ENCODE results near the gene MEX3D.
A peak's percentile ranks its signal among the peaks of the same experiment; 100 is the strongest.

Gene MEX3D

GRCh38 chr19:1592755-1593500, 24.8 kb upstream of the MEX3D start, which contains the start of gene MBD3:
MBD3 (minus strand) TSS chr19:1592865; CDS start chr19:1592631, 234 bp downstream.
- peak; percentile 89 for DNase-seq

DNA sequence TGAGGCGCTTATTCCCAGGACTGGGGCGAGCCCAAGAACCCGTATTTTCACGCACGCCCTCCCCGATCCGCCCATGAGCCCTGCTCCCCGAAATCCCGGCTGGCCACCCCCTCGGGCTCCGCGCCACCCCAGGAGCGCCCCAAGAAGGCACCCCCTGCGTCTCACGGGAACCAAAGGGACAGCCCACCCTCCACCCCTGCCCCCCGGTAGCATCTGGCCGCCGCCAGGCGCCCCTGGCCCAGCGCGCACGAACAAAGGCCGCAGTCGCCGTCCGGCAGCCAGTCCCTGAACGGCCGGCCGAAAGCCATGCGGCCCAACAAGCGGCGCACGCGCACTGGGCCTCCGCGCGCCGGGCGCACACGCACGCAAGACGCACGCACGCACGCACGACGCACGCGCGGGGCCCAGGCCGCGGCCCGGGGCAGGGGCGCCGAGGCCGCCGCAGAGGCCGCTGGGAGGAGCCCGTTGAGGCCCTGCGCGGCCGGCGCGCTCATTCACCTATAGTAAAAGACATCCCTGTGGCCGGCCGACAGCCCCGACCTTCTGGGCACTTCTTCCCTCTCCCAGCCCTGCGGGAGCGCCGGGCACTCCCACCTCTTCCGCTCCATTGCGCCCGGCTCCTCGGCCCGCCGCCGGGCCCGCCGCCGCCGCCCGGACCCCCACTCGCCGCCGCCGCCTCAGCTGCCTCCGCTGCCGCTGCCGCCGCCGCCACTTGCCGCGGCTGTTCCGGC, 24.1 kb upstream of the MEX3D start:
- peak; percentile 86 for DNase-seq

GRCh38 chr19:1591421-1592023, 23.4 kb upstream of the MEX3D start:
- DNase-seq: no peak

DNA sequence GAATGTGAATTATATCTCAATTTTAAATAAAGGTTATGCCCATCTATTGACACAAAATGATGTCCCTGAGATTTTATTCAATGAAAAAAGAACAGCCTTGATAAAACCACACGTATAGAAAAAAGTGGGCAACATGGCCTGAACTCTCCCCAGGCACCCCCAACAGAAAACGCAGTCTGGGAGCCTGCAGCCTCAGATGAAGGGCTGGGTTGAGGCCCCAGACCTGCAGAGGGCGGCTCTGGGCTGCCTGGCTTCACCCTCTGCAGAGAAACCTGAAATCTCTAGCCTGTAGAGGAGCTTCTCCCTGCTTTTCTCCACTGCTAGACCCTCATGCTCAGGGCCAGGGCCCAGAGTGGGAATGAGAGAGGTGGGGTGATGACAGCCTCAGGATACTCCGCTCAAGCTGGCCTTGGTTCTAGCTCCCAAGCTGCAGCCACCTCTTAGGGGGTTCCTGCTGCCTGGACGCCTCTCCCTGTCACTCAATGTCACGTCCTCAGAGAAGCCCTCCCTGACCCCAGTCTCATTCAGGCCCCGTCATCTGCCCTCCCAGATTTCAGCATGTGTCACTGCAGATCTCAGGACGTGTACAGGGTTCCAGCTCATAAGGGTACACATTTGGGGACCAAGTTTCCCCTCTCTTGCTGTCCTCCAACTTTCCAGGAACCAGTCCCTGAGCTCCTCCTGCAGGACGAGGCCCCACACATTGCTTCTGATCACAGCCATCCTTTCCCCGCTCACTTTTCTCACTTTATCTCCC, 22.7 kb upstream of the MEX3D start:
- DNase-seq: no peak

DNA sequence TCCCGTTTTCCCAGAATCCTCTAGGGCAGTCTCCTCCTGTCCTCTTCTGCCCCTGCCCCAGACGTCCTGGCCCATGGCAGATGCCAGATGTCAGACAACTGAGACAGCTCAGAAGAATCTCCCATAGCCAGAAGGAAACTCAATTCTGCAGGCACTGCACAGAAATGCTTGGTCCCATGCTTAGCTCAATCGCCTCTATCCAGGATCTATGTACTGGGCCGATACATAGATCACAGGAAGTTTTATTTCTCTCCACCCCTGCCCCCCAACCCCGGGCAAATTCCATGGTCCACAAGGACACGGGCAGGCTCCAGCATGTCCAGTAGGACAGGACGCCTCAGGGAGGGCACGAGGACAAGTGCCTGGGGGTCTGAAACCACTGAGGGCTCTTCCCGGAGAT, 19.7 kb upstream of the MEX3D start:
- no peak for DNase-seq

- no peak for DNase-seq
Measured at GRCh38 chr19:1585243-1585580, 17.1 kb upstream of the MEX3D start.

- DNase-seq: no peak
Measured at GRCh38 chr19:1584500-1585242, 16.5 kb upstream of the MEX3D start.

DNA sequence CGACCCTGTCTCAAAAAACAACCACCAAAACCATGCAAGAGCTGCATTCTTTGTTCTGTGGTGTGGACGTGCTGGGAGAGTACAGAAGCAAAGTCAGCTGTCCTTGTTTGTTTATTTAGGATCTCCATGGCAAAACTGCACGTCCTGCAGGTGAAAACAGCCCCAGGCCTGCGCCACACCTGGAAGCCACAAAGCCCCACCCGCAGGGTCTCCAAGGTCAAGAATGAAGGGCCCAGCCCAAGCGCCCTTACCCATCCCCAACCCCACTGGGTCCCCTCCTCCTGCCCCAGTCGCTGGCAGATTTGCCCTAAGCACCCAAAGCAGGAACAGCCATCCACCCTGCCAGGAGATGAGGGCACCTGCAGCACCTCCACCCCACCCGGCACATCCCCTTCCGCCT, 14.1 kb upstream of the MEX3D start:
- DNase-seq: no peak

- DNase-seq: no peak
Measured at GRCh38 chr19:1580957-1581356, 12.8 kb upstream of the MEX3D start.

DNA sequence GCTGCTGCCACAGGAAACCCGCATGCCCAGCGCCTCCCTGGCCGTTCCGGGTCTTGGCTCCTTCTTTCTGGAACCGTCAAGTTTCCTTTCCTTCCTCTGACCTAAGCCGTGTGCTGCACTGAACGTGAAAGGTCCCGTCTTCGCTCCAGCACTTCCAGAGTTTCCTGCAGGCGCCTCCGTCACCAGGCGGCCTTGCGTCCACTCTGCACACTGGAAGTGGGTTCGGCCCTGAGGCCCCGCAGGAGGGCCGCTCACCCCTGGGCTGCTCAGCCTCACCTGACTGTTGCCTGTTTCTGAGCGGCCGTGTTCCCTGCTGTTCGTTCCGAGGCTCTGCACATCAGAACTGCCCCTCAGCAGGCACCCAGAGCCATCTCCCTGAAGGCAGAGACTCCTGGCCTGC, 12.3 kb upstream of the MEX3D start:
- DNase-seq: no peak

DNA sequence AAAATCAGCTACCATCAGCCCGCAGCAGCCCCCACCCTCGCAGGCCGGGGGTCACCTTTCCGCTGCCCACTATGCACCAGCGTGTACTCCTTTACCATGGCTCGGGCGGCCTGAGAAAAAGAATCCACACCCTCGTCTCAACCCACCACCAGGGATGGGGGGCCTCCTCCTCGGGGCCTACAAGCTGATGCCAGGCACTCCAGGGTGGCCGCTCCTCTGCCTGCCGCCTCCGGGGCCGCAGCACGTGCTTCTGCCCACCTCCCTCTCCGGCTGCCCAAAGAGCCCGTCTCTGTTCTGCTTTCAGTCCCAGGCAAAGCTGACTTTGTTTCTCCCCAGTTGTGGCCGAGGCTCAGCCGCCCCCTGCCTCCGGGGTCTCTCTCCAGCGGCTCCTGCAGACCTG, 11.1 kb upstream of the MEX3D start:
- no peak for DNase-seq

DNA sequence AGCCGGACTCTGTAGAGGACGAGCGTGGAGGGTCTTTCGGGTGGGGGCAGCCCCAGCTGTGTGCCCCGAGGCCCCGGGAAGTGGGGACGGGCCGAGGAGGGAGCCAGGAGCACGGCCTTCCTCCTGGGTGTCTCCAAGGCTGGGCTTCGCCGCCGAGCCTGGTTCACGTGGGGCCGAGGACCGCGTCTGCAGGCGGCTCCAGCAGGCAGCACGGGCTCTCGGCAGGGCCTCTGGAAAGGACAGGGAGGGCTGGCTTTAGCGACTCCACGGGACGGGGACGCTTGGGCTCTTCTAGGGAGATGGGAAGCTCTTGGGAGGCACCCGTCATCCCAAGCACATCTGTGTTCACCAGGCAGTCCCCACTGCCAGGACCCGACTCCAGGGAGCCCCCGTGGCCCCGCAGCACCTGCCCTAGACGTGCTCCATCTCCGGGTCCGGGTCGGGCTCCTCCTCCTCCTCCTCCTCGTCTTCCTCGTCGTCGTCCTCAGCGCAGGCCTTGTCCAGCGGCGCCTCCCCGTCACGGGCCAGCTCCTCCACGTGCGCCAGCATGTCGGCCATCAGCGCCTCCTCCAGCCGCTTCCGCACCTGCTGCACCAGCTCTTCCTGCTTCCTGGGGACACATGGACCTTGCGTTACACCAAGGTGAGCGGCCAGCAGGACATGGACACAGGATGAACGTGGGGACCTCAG, 9.9 kb upstream of the MEX3D start:
- no peak for DNase-seq

DNA sequence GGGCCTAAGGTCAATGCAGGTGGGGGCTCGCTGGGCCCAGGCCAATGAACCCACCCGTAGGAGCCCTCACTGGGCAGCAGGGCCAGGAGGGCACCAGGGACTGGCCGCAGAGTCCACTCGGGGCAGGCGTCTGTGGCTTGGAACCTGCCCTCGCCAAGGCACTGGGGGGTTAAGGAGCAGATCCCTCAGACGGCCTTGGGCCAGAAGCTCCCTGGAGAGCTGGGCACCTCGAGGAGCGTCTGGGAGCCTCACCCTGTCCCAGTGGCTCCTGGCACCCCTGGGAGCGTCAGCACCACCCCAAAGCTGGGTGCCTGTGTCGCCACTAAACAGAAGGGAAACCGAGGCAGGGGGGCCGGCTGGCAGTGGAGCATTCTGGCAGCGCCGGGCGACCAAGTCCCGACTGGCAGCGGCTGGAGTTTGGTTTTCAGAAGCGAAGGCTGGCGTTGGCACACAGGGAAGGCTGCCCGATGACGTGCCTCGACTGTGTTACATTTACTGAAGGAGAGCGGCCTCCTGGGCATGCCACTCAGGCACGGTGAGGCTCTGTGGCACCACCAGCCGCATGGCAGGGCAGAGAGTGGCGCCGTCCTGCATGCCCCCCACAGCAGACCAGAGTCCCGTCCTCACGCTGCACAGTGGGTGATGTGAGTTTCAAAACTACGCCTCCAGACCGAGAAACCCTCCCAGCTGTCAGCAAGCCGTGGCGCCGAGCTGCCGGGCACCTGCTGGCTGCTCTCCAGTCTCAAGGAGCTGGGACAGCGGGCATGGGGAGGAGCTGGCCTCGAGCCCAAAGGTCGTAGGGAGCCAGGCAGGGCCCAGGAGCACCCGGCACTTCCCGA, 9.2 kb upstream of the MEX3D start:
- DNase-seq: no peak

DNA sequence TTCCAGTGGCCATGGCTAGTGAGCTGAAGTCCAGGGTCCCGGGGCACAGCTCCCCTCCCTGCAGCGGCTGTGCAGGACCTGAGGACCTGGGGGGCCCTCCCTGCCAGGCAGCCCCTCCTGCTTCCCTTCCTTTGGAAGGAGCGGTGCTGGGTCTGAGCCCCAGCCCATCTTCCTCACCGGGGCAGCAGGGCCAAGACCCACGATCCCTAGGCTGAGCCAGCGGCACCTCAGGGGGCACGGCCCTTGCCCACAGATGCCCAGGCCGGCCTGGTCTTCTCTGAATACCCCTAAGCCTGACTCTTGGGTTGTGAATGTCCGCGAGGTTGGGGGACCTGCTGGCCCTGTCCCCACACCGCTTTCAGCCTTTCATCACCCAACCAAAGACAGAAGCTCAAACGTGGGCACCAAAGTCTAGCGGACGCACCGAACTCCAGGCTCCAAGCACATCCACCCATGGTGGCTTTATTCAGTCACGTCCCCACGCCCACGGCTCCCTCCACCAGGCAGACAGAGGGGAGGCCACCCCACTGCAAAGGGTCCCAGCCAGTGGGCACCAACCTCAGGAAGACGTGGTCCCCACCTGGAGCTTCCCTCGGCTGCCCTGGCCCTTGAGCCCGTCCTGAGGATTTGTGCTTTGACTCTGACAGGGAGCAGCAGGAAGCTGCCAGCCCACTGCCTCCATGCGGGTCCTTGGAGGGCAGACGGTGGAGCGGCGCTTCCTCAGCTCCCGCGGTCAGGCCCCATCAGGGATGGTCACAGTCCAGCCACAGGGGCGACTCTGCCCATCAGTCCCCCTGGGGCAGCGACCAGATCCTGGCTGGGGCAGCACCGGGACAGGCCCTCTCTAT, 8.3 kb upstream of the MEX3D start:
- DNase-seq: no peak

DNA sequence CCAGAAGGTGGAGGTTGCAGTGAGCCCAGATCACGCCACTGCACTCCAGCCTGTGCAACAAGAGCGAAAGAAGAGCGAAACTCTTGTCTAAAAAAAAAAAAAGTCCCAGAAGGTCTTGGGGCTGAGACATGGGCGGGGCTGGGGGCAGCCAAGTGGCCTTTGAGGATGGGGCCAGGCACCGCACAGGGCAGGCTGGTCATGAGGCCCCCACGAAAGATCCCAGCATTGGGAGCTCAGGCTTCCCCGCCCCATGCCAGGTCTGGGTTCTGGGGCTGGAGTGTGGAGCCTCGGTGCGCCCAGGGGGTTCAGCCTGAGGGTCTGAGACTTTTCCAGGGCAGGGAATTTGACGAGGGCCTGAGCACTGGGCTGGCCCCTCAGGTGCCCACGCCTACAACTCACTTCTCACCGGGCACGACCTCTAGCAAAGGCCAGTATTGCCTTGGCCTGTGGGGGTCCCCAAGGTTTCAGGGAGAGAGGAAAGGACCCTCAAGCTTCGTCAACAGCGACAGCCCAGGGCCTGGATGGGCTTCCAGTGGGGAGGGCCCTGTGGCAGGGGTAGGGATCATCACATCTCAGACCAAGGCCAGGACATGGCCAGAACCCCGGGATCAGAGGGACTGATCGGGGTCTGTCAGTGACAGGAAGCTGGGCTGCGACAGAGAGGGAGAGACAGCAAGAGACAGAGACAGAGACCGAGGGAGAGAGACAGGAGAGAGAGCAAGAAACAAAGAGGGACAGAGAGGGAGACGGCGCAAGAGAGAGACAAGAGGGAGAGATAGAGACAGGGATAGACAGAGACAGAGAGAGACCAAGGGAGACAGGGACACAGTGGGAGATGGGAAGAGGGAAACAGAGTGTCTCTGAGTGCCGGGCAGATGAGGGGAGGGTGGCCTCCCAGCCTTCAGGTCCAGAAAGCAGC, 7.5 kb upstream of the MEX3D start:
- no peak for DNase-seq

DNA sequence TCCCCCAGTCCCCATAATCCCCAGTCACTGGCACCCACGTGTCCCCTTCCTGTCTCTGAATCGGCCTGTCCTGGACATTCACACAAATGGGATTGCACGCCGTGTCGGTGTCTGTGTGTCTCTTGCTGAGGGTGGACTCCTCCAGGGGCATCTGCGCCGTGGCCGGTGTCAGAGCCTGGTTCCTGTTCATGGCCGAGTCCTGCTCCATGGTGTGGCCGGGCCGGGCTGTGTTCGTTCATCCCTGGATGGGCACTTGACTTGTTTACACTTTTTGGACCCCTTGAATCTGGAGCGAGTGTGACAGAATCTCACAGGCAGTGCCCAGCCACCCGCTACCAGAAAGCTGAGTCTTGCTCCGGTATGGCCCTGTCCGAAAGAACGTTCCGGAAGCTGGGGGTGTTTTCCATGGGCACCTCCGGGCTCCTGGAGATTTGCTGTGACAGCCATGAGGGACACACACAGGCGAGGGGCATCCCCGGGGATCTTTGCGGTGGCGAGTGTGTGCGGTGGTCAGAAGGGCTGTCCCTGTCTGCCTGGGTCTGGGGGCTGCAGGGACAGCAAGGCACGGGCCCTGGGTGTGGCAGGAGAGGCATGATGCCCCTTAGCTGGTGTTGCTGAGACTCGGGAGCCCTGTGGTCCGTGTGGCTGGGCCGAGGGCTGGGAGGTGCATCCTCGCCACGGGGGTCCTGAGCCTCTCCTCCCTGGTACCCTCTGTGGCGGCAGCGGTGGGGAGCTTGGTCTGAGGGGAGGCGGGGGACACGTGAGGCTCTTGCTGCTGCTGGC, 6.4 kb upstream of the MEX3D start:
- DNase-seq: no peak

DNA sequence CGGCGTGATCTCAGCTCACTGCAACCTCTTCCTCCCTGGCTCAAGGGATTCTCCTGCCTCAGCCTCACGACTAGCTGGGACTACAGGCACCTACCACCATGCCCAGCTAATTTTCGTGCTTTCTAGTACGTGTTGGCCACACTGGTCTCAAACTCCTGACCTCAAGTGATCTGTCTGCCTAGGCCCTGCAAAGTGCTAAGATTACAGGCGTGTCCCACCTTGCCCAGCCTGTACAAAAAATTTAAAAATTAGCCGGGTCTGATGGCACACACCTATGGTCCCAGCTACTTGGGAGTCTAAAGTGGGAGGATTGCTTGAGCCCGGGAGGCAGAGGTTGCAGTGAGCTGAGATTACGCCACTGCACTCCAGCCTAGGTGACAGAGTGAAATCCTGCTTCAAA, 4.7 kb upstream of the MEX3D start:
- no peak for DNase-seq

GRCh38 chr19:1571358-1571757, 3.2 kb upstream of the MEX3D start:
- DNase-seq: no peak

Measured in CD4-positive, alpha-beta T cell treated with Interferon gamma for 1 hour (primary cell).